Measurements from ENCODE around the gene PLCB3.

The PLCB3 gene

DNA sequence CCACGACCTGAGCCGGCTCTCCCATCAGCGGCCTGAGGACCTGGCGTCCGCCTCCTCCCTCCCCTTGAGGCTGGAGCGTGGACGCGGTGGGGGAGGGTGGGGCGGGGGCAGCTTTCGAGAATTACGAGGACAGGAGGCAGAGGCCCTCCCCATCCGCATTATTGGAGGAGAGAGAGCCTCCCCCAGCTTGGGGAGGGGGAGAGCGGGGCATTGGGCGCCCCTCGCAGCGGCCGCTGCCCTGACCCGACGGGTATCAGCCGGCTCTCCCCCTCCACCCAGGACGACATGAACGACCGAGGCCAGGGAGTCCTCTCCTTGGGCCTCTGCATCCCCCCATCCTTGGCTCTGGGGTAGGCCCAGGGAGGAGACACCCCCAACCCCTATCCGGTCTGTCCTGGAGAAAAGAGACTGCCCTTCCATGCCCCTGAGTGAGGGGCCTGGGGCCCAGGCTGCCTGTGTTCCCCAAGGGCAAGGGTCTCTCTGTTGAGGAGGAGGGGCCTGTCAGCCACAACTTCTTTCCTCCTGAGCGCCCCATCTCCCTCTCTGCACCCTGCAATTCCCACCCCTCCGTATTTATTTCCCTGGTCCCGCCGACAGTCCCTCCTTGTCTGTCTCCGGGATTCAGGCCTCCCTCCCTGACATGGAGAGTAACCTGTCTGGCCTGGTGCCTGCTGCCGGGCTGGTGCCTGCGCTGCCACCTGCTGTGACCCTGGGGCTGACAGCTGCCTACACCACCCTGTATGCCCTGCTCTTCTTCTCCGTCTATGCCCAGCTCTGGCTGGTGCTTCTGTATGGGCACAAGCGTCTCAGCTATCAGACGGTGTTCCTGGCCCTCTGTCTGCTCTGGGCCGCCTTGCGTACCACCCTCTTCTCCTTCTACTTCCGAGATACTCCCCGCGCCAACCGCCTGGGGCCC, 34.8 kb downstream of the PLCB3 start:
- no peak for DNase-seq (ENCODE audit: extremely low read depth, low read depth)

DNA sequence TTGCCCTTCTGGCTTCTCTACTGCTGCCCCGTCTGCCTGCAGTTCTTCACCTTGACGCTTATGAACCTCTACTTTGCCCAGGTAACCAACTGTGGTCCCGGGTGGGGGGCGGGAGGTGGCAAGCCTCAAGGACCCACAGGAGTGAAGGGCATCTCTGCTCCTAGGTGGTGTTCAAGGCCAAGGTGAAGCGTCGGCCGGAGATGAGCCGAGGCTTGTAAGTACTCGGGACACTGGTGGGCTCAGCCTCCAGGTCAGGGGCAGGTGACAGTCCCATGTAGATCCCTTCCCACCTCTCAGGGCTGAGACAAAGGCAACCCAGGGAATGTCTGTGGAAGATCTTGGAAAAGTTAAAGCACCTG, 35.5 kb downstream of the PLCB3 start:
- no peak for TF ChIP-seq CTCF (IDR thresholded peaks at IDR 0.05; ENCODE audit: low read depth, low read length)
- DNase-seq (ENCODE audit: extremely low read depth, low read depth): no peak

More for the DNA sequence above, 34.8 kb downstream of the PLCB3 start:
- no peak for TF ChIP-seq CTCF (IDR thresholded peaks at IDR 0.05; ENCODE audit: low read depth, low read length)

DNA sequence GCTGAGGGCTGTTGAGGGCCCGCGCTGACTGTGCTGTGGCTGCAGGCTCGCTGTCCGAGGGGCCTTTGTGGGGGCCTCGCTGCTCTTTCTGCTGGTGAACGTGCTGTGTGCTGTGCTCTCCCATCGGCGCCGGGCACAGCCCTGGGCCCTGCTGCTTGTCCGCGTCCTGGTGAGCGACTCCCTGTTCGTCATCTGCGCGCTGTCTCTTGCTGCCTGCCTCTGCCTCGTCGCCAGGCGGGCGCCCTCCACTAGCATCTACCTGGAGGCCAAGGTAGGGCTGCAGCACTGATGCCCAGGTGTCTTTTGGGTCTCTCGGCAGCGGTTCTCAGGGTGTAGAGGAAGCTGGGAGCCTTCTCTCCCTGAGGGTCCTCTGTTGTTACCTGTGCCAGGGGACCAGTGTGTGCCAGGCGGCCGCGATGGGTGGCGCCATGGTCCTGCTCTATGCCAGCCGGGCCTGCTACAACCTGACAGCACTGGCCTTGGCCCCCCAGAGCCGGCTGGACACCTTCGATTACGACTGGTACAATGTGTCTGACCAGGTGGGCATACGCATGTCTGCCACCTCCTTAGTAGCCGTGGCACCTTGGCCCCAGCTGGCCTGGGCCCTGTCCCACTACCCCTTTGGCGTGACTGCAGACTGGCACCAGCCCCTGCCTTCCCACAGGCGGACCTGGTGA, 36.5 kb downstream of the PLCB3 start:
- no peak for DNase-seq (ENCODE audit: extremely low read depth, low read depth)

GRCh38 chr11:64288353-64288750, 37.0 kb downstream of the PLCB3 start:
- no peak for DNase-seq (ENCODE audit: extremely low read depth, low read depth)
- TF ChIP-seq CTCF (IDR thresholded peaks at IDR 0.05; ENCODE audit: low read depth, low read length): no peak

More for the DNA sequence above, 36.5 kb downstream of the PLCB3 start:
- TF ChIP-seq CTCF (IDR thresholded peaks at IDR 0.05; ENCODE audit: low read depth, low read length): no peak

- DNase-seq (ENCODE audit: extremely low read depth, low read depth): no peak
- TF ChIP-seq CTCF (IDR thresholded peaks at IDR 0.05; ENCODE audit: low read depth, low read length): no peak
Observed at GRCh38 chr11:64289002-64289564, 37.8 kb downstream of the PLCB3 start.

DNA sequence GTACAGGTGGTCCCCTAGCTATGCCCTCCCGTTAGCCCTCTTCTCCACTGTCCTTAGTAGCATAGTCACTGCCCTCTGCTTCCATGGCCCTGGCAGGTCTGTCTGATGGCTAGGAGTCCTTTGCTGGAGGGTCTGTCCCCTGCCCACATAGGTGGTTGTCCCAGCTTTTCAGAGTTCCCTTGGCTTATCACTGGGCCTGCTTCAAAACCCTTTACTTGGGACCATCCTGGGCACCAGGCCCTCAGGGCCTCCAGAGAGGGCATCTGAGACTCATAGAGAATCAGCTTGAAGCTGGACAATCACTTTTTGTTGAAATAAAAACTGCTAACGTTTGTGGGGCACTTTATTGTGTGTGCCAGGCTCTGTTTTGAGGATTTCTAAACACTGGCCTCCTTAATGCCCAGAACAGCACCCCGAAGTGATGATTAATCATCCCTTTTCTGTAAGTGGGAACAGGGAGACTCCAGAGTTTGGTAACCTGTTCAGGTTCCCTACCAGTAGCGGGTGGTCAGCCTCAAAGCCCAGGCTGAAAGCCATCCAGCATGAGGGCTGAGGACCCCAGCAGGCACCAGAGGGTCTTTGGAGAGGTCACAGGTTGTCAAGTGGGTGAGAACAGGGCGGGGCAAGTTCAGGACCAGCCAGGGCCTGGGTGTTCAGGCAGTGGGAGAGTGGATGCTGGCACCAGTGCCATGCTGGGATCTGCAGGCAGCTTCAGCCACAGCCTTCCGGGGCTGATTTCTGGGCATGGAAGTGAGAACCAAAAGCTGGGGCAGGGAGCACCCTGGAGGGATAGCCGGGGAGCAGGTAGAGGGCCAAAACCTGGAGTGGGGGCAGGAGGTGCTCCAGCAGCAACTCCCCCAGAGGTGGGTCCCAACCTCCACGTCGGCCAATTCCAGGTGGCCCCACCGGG, 39.3 kb downstream of the PLCB3 start:
- no peak for TF ChIP-seq CTCF (IDR thresholded peaks at IDR 0.05; ENCODE audit: low read depth, low read length)
- no peak for DNase-seq (ENCODE audit: extremely low read depth, low read depth)
